SH-SY5Y (cell line): Measurements from ENCODE around the gene NUMBL.

Experiments used
- GATA2 ChIP-seq: IDR thresholded peaks from 2 replicates; pipeline ENCODE4 v1.6.1; 2011; ENCODE audit warnings: mild to moderate bottlenecking, low read depth, low read length
- GATA3 ChIP-seq: IDR thresholded peaks from 2 replicates; pipeline ENCODE4 v1.6.1; 2011; ENCODE audit warnings: low read depth, mild to moderate bottlenecking, low read length, moderate library complexity

- TF ChIP-seq GATA2 (no peak), GATA3 (no peak)
These were observed 9.6 kb upstream of the NUMBL start for GRCh38 chr19:40700083-40700482.
